ENCODE data around the gene GNB1.

GRCh38 chr1:1916851-1917251 lies 26.0 kb upstream of the GNB1 start:
- no peak for TF ChIP-seq CTCF (IDR thresholded peaks at IDR 0.05)
- TF ChIP-seq POLR2A (IDR thresholded peaks at IDR 0.05) = no peak

Measured in adrenal gland (tissue), 5 donors.